Measurements from ENCODE around the gene CC2D1A. TPM values are rescaled to one million over a fixed set of nuclear protein-coding genes. Genes with fewer than 3 reads are reported as not detected.

CC2D1A gene
- total and polyA plus RNA-seq, 2 donors (not counting 1 experiment from before 2014, with no cell fraction given), result 34.3 to 47.2 TPM

DNA sequence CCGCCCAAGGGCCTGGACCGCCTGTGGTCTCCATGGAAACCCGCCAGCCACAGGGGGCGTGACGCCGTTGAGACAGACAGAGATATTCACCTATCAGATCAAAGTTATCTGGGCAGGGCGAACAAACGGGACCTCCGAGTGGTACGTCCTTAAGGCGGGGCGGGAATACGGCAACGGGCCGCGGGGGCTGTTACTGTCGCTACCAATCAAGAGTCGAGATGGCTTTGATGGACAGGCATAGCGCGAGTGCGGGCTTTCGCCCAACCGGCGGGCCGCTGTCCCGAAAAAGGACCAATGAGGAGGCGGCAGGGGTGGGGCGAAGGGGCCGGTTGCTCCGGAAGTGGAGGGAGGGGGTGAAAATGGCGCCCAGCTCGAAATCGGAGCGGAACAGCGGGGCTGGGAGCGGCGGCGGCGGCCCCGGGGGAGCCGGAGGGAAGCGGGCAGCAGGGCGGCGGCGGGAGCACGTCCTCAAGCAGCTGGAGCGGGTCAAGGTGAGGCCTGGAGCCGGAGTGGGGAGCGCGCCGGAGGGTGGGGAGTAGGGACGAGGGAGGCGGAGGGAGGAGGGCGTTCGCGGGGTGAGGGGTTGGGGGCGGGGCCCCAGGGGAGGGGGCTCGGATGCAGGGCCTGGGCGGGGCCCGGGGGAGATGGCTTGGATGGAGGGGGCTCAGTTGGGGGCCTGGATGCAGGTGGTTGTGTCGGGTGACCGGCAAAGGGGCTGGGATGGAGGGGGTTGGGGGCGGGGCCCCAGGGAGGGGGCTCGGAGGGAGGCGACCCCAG is 46.3 kb downstream of the CC2D1A start, which contains the start of gene DCAF15:
Gene DCAF15 (plus strand): TSS at position 356 of the 777 bp plus-strand sequence. CDS start 4 bp downstream, at position 360.
- POLR2A ChIA-PET, result interaction anchor here (0.5 to 2.8 kb wide), 9 partner anchors 34 to 105 kb away, joined by 3 to 12 read pairs (median 6); partner anchors contain the start of genes IL27RA and RFX1
- TF ChIP-seq CTCF (IDR thresholded peaks at IDR 0.05), result no peak
- TF ChIP-seq EZH2 (IDR thresholded peaks at IDR 0.05; ENCODE audit: borderline replicate concordance, insufficient read depth, low read depth, low read length, poor library complexity, severe bottlenecking), result no peak
- no peaks in the 10 kb centered on the region for H3K9me3 ChIP-seq (ENCODE audit: control extremely low read depth in 1 of 3, control insufficient read depth in 2 of 3, insufficient read depth in 1 of 3, low read length in 2 of 3)
- CTCF ChIA-PET, result interaction anchor here (0.7 to 2.3 kb wide), 8 partner anchors 18 to 119 kb away, joined by 3 to 10 read pairs (median 4); partner anchors contain the start of gene IL27RA
- Mint-ChIP-seq H3K27me3 (no peaks in the 10 kb centered on the region), H3K4me3 (peak within 1 kb of the TSS; percentile 96), H3K9me3 (ENCODE audit: insufficient read depth) (no peaks in the 10 kb centered on the region), H3K27ac (peak within 1 kb of the TSS; percentile 96), H3K4me1 (peaks cover 21% of the 10 kb centered on the region)
- DNase-seq, result peak; percentile 100
- H3K79me2 ChIP-seq (ENCODE audit: control insufficient read depth, insufficient read depth, low read length), result peaks cover 30% of the 10 kb centered on the region
- ATAC-seq (ENCODE audit: low read depth), result peak; percentile 95
- H3K4me3 ChIP-seq (ENCODE audit: control extremely low read depth in 1 of 5, extremely low read depth in 1 of 5, insufficient read depth in 1 of 5, low read depth in 2 of 5, low read length in 4 of 5), result peak within 1 kb of the TSS; percentile 55 to 98 (median 76)
- H3K9ac ChIP-seq (ENCODE audit: low read length), result peak within 1 kb of the TSS; percentile 91
- WGBS (ENCODE audit: insufficient coverage), result 2% methylated on average over 39 of the region's 65 CpGs
- no peaks in the 10 kb centered on the region for H3K27me3 ChIP-seq (replicated peaks in 1 of 4; ENCODE audit: control extremely low read depth in 1 of 4, control insufficient read depth in 3 of 4, insufficient read depth in 4 of 4, low read length in 3 of 4)
- peaks cover 34% of the 10 kb centered on the region for H4K20me1 ChIP-seq (ENCODE audit: control insufficient read depth, insufficient read depth, low read length, poor library complexity, severe bottlenecking)
- H3K36me3 ChIP-seq (replicated peaks in 1 of 2; ENCODE audit: control extremely low read depth in 1 of 2, control insufficient read depth in 1 of 2, extremely low read depth in 1 of 2, insufficient read depth in 2 of 2, low read length in 1 of 2), result peaks cover 0 to 26% of the 10 kb centered on the region in 2 experiments
- H3K4me1 ChIP-seq (ENCODE audit: control insufficient read depth in 2 of 2, insufficient read depth in 2 of 2, low read length in 2 of 2), result peaks cover 15 to 18% of the 10 kb centered on the region in 2 donors
- peak within 1 kb of the TSS; percentile 34 to 85 for H3K27ac ChIP-seq (ENCODE audit: low read length in 2 of 2)
- intact Hi-C loops (cut with micrococcal nuclease), result loop anchor here (1.0 to 5.0 kb wide), 6 partner anchors 34 to 165 kb away; partner anchors contain the start of genes BRME1, CC2D1A, MISP3 and PRKACA
- H2AFZ ChIP-seq (ENCODE audit: insufficient read depth, low read depth, low read length, poor library complexity, severe bottlenecking), result peak within 1 kb of the TSS; percentile 89
- H3K4me2 ChIP-seq (replicated peaks; ENCODE audit: low read depth, low read length, poor library complexity, severe bottlenecking), result peak within 1 kb of the TSS; percentile 98

Measured in B cell (primary cell).